GM21447 (cell line): Measurements from ENCODE around the gene SLX9.
"Not testable (repeated sequence)": the region's sequence is repeated elsewhere in the genome, so short reads cannot be mapped to it uniquely, and the experiment has no call there.

Experiments used
- ATAC-seq: cut with Tn5 transposase; IDR thresholded peaks from one replicate; pipeline ENCODE4 v1.9.1; 2021; ENCODE audit not compliant: unreplicated experiment

The SLX9 gene

DNA sequence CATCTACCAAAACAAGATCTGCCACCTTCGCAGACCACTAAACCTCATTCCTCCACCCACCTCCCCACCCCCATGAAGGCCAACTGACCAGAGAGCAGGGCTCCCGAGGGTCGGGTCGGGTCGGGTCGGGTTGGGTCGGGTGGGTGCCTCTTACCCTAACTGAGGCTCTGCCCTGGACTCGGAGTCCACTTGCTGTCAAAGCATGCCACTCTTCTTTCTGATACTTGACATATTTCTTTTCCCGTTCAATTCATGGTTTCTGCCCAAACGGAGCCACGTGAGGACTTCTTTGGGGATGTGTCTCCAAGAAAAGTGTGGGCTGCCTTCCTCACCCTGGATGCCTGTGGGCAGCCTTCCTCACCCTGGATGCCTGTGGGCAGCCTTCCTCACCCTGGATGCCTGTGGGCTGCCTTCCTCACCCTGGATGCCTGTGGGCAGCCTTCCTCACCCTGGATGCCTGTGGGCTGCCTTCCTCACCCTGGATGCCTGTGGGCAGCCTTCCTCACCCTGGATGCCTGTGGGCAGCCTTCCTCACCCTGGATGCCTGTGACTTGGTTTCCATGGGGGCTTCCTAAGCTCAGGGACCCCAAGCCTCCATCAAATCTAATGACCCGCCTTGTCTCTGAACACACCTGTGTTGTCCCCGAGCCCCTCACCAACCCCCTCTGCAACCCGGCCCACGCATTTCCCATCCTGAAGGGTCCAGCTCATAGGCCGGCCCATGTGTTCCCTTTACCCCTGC, 11.2 kb upstream of the SLX9 start:
- not testable (repeated sequence) for ATAC-seq

DNA sequence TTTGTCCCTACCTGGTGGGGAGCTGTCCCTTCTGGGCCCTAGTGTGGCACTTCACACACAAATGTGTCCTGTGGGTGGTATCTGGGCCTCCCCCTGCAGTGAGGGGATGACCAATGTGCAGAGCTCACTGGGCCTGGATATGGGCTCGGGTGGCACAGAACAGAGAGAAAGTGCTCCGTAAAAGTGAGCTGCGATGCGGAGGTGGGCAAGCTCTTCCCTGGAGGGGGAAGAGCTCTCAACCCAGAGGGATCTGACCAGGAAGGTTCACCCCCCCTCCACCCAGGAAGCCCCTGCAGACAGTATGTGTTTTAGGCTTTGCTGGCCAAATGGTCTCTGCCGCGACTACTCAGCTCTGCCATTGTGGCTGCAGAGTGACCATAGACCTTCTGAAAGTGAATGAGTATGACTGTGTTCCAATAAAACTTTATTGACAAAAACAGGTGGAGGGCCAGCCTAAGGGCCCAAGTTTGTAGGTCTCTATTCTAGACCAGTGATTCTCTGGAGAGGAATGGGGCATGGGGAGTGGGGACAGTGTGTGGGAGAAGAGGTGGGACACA, 10.5 kb upstream of the SLX9 start:
- no peak for ATAC-seq

DNA sequence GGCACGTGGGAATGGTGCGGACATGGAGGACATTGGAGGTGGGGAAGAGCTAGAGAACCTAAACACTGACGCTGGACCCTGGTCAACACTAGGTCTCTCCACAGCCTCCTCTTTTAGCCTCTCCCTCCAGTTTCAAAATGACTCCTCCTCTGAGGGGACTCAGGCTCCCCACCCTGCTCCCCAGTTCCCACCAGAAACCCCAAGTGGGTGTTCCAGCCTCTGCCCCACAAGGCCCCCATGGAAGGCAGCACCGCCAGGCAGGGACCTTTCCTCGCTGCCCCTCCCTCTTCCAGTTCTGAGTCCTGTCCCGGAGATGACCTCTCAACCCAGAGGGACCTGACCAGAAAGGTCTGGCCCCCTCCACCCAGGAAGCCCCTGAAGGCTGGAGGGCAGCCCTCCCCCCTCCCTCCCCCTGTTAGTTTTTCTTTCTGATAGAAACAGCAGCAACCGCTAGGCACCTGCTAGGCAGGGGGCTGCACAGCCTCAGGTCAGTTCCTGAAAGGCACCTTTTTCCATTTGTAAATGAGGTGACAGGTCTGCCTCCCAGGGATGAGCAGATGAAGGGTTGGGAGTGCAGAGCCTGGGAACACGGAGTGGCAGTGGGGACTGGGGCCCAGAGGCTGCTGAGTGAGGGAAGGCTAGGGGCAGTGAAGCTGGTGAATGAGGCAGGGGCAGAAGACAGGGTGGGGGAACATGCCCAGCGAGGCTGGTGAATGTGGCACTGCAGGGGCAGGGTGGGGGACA, 9.9 kb upstream of the SLX9 start:
- ATAC-seq: no peak

DNA sequence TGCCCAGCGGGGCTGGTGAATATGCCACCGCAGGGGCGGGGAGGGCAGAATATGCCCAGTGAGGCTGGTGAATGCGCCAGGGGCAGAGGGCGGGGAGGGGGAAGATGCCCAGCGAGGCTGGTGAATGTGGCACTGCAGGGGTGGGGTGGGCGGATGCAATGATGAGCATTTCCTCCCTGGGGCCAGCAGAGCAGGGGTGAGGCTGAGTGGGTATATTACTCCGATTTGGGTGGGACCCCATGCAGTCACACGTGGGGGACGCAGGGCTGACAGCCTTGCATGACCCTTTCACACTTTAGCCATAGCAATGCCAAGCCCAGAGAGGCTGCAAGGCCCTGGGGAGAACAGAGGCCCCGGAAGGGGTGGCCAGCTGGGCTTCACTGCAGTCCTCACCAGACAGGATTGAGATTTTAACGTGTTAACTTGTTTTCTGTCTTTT, 9.3 kb upstream of the SLX9 start:
- no peak for ATAC-seq

DNA sequence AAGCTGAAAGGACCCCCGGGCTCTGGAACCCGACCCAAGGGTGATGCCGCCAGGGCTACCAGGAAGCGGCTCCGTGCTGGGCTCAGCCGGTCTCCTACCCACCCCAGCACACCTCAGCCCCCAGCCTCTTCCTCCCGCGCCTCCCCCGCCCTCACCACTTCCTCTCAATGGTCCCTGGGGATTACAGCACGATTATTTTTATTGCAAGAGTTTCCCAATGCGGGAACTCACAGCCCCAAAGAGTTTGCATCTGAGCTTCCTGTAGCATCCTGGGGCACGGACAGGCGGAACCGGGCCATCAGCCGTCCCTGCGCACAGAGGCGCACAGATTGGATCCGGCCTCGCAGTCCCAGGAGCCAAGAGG, 8.7 kb upstream of the SLX9 start:
- ATAC-seq: no peak

DNA sequence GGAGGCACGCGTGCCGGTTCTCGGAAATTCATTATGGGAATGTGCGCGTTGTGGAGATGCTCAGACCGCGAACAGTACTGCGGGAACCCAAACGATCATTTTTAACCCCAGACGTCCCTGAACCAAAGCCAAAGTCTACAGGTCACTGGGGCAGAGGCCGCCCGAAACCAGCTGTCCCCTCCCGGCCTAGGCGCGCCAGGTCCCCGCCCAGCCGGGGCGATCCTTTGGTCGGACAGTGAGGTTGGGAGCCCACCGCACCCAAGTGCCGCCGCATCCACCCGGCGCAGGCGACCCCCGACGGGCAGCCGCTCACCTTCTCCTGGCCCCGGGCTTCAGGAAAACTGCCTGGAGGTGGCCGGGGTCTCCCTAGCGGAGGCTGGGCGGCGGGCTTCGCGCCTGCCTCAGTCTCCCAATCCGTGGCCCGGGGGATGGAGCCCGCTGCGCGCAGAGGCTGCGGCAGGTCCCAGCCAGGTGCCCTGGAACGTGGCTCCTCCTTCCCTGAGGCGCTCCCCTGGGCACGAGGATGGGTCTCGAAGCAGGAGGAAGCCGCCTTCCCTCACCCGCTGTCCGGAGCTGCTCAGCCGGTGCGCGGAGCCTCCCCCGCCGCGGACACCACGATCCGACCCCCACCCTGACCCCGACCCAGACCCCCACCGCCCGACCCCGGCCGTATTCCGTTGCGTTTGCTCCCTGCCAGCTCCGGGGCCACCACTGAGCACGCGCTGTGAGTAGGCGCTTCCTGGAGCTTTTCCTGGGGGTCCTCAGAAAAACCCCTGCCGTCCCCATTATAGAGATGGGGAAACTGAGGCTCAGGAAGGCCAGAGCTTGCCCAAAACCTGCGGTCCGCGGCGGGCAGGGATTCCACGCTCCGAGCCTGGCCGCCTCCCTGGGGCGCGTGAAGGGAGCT, 8.1 kb upstream of the SLX9 start:
- no peak for ATAC-seq

DNA sequence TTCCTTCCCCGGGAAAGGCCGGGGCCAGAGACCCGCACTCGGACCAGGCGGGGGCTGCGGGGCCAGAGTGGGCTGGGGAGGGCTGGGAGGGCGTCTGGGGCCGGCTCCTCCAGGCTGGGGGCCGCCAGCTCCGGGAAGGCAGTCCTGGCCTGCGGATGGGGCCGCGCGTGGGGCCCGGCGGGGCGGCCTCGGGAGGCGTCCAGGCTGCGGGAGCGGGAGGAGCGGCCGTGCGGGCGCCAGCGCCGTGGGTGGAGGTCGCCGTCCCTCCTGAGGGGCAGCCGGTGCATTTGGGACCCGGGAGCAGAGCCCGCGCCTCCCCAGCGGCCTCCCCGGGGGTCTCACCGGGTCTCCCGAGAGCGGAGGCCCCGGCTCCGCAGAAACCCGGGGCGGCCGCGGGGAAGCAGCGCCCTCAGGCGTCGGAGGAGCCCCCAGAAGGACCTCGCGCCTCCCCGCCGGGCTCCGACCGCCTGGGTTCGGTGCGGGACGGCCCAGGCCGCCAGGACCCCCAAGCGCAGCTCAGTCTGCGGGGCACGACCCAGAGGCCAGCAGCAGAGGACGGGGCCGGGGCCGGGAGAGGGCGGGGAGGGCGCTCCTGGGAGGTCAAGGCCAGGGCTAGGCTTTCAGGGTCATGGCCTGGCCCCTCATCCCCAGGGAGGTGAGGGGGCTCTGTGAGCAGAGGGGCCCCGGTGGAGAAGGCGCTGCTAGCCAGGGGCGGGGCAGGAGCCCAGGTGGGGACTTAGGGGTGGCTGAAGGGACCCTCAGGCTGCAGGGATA, 7.2 kb upstream of the SLX9 start:
- ATAC-seq: no peak

DNA sequence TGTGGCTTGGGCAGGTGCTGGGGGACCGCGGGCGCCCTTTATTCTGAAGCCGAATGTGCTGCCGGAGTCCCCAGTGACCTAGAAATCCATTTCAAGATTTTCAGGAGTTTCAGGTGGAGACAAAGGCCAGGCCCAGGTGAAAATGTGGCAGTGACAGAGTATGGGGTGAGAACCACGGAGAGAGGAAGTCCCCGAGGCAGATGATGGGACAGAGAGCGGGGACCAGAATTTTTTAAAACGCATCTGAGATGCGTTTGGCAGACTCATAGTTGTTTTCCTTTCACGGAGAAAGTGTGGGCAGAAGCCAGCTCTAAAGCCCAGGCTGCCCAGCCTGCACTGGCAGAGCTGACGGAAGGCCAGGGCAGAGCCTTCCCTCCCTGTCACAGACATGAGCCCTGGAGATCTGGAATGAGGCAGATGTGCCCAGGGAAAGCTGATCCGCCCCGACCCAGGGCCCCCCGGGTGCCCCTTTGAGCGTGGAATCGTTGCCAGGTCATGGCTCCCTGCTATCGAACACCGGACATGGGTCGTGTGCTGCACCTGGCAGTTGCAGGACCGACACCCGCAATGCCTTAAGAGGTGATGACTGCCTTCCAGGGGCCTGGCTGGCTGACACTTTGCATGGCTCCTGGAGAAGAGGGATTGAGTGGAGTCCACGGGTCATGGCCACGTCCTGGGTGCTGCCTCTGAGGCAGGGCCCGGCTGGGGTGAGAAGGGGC, 6.5 kb upstream of the SLX9 start:
- ATAC-seq: no peak

DNA sequence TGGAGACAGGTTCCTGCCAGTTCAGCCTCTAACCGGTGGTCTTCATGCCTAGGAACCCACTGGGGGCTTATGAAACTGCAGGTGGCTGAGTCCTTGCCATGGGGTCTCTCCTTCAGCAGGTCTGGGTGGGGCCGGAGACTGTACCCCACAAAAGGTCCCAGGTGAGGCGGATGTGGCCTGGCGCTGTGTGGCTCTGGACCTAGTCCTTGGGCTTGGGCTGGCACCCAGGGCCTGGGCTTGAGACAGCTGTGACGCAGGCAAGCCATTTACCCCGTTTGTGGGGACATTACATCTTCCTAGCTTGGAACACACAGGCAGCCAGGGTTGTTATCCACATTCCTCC, 5.9 kb upstream of the SLX9 start:
- no peak for ATAC-seq

DNA sequence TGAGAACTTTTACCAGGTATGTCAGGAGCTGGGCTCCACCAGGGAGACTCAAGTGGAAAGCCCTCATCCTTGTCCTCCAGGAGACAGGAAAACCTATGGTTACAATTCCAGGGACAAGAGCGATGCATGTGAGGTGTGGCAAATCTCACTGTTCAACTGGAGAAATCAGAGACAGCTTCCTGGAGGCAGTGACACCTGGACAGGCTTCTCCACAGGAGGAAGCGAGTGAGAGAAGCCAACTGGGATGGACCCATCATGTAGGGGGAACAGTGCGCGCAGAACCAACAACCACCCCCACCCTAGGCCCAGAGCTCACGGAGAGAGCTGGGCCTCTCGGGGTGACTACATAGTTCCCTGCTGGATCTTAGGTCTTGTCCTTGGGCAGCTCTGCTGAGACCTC, 5.6 kb upstream of the SLX9 start:
- no peak for ATAC-seq

DNA sequence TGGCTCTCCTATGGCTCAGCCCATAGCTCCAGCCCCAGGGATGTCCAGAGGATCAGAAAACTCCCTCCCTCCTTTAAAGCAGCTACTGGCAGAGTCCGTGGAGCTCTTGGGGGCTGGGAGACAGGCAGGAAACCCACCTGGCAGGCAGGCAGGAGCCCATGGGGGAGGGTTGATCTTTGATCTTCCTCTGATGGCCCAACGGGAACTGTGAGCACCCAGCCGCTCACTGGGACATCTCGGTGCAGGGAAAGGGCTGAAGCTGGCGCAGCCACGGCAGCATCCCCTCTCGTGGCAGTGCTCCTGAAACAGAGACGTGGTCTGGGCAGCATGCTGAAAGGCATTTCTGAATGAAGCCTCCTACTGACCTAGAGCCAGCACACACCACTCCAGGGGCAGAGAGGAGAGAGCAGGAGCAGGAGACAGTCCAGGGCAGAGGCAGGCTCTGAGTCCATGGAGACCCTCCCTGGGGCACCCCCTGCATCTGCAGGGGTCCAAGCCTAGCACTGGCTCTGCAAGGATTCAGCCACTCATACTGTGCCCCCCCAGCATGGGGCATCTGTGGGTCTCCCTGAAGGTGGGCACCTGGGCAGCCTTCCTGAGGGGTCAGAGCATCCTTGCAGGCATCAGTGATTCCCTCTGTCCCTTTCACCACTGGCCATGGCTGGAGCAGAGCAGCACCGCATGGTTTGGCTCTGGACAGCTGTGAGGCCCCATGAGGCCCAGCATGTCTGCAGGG, 4.9 kb upstream of the SLX9 start:
- no peak for ATAC-seq

DNA sequence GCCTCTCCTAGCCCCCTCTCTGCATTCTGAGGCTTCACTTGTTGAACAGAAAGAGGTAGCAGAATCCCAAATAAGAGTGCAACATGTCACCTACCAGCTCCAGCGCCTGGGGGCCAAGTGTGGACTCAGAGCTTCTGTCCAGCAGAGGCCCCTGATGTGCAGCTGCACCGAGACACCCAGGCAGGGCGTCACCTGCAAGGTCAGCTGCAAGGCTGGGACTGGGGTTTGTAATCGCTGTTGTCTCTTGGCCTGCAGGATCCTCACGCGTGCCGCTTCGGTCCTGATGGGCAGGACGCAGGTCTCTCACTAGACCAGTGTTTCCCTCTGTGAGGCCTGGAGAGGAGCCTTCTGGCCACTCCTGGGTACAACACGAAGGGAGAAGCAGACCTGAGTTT, 4.3 kb upstream of the SLX9 start:
- ATAC-seq: no peak

DNA sequence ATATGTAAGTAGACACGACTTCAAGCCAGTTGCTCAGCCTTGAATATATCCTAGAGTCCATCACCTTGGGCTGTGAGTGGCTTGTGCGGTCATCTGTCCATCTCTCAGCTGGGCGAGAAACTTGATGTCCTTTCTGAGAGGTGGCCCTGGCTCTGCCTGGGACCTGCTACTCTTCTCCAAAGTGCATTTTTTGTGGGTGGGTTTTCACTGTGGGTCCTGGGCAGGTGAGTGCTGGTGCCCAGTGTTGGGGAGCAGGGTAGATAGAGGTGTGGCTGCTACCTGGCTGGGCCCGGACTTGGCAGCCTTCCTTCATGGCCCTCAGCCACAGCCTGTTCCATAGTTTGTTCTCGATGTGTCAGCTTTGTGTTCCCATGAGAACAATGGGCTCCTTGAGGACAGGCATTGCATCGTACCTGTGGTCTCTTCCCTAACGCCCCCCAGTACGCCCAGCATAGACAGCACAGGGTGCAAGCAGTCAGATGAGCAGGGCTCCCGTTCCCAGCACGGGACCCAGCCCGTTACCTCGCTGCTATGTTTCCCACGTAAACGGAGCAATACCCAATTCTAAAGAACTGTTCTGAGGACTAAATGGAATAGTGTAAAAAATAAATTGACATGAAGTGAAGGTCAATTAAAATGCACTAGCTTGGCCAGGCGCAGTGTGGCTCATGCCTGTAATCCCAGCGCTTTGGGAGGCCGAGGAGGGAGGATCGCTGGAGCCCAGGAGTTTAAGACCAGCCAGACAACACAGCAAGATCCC, 877 bp upstream of the SLX9 start:
- no peak for ATAC-seq

DNA sequence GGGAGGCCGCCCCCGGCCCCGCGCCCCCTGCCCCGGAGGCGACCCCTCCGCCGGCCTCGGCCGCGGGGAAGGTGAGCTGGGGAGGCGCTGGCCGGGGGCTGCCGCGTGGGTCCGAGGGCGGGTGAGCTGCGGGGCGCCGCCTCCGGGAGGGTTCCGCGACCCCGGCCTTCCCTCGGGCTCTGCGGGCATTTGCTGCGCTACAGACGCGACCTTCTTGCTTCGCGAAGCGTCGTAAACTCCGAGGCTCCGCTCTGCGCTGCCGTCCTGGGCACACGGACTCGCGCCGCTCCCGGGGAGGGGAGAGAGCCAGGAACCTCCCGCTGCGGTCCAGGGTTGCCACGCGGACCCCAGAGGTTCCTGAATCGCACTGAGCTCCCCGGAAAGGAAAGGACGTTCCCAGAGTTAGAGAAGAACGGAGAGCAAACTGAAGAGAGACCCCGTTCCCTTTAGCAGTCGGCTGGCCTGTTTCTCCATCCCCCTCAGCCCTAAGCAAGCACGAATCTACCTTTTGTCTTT, 345 bp downstream of the SLX9 start:
- no peak for ATAC-seq

DNA sequence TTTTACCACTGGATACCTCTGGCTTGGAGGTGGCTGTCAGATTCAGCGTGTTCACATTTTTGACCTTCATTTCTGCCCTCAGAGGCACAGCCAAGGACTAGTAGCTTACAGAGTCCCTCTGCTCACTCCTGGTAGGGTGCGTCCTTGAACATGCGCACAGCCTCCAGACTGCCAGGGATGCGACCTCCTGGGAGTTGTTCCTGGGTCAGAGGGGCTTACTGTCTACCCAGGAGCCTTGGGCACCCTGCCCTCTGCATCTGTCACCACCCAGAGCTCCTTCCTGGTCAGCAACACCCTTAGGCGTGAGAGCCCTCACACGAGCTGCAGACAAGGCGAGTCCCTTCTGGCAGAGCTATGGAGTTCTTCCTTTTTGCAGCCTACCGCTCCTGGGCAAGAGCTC, 1.7 kb downstream of the SLX9 start:
- no peak for ATAC-seq

DNA sequence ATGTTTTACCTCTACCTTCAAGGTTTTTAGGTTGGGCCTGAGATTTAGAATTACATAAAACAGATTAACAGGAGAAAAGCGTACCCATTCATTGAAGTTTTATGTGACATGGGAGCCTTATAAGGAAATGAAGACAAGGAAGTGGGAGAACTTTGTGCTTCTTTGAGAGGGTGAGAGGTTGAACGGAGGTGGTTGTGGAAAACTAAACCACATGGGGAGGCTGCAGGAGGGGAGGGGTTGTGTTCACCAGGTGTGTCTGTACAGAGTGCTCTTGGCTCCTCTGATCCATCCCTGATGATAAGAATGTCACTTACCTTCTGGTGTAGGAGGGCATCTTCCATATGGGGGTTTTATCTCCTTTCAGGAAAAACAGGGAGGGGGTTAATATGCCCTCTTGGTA, 2.7 kb downstream of the SLX9 start:
- no peak for ATAC-seq

DNA sequence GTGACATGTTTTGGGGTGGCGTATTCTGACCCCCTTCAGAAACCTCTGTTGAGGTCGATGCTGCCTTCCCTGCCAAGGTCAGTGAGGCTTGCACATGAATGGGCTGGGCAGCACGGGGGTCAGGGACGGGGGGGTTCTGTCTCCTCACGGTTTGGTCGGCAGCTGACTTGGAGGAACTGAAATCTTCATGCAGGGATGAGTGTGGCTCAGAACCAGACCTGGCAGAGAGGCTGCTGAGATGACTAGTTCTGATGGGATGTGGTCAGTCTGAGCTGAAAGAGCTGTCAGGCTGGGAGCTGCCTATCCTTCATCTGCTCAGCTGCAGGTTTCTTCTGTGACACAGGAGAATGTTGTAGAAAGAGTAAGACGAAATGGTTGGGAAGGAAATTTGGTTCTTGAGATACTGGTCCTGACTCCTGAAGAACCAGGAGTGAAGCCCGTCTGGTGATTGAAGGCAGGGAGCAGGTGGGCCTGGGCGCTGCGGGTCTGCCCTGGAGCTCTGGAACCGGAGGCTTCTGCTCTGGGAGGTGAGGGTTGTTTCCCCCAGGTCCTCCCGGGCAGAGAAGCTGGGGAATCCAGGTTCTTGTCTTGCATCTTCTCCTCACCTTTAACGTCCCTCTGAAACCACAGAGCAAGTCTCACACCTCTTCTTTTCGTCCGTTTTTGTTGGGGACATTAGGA, 3.3 kb downstream of the SLX9 start:
- no peak for ATAC-seq
